ENCODE measurements around the gene ZNF593. TPM values are rescaled to one million over a fixed set of nuclear protein-coding genes. Genes with fewer than 3 reads are reported as not detected.

Gene ZNF593
- polyA plus RNA-seq, 1 donor (not counting 4 experiments of a cell fraction or from before 2014, with no cell fraction given) = 26.0 TPM

DNA sequence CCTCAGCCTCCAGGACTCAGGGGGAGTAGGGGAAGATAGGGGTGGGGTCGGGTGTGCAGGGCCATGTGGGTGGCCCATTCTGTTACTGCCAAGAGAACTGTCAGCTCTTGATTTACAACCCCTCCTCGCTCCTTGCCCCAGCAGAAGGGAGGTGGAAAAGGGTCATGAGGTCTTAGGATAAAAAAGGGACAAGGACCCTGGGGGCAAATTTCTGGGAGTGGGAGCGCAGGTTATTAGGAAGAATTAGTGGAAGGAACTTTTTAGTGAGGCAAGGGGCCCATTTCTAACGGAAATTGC, 10.0 kb upstream of the ZNF593 start:
- Histone ChIP-seq H3K27me3 (ENCODE audit: control insufficient read depth, extremely low read depth, insufficient read depth, low read length) (peaks cover 13% of the 10 kb centered on the region), H4K20me1 (ENCODE audit: control insufficient read depth, extremely low read depth, insufficient read depth, low read length) (no peaks in the 10 kb centered on the region), H3K9me1 (ENCODE audit: control insufficient read depth, extremely low read depth, insufficient read depth, low read length) (no peaks in the 10 kb centered on the region), H2AFZ (ENCODE audit: control insufficient read depth, low read length) (no peak overlapping the region), H3K9ac (ENCODE audit: control insufficient read depth, extremely low read depth, insufficient read depth, low read length) (no peak overlapping the region), H3K27ac (ENCODE audit: control insufficient read depth, insufficient read depth, low read length) (no peak overlapping the region), H3K4me1 (ENCODE audit: control insufficient read depth, extremely low read depth, insufficient read depth, low read length) (peaks cover 20% of the 10 kb centered on the region), H3K79me2 (ENCODE audit: control insufficient read depth, insufficient read depth, low read length) (no peaks in the 10 kb centered on the region), H3K36me3 (ENCODE audit: control insufficient read depth in 2 of 2, extremely low read depth in 1 of 2, insufficient read depth in 2 of 2, low read length in 2 of 2) (no peaks in the 10 kb centered on the region), H3K9me3 (ENCODE audit: control insufficient read depth, low read depth, low read length) (no peaks in the 10 kb centered on the region), H3K4me2 (ENCODE audit: control insufficient read depth, extremely low read depth, insufficient read depth, low read depth, low read length) (no peak overlapping the region), H3K4me3 (ENCODE audit: control insufficient read depth in 2 of 3, extremely low read depth in 1 of 3, insufficient read depth in 2 of 3, low read depth in 1 of 3, low read length in 3 of 3) (no peak overlapping the region)
- dilution Hi-C loops (cut with MboI; ENCODE audit: extremely low pct_ligation_motif_present, low sequenced_read_pairs) = no loop called here
- TF ChIP-seq, protein P1, sequence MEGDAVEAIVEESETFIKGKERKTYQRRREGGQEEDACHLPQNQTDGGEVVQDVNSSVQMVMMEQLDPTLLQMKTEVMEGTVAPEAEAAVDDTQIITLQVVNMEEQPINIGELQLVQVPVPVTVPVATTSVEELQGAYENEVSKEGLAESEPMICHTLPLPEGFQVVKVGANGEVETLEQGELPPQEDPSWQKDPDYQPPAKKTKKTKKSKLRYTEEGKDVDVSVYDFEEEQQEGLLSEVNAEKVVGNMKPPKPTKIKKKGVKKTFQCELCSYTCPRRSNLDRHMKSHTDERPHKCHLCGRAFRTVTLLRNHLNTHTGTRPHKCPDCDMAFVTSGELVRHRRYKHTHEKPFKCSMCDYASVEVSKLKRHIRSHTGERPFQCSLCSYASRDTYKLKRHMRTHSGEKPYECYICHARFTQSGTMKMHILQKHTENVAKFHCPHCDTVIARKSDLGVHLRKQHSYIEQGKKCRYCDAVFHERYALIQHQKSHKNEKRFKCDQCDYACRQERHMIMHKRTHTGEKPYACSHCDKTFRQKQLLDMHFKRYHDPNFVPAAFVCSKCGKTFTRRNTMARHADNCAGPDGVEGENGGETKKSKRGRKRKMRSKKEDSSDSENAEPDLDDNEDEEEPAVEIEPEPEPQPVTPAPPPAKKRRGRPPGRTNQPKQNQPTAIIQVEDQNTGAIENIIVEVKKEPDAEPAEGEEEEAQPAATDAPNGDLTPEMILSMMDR (optimal IDR thresholded peaks at IDR 0.05 in 1 of 3, IDR thresholded peaks at IDR 0.05 in 1 of 3, conservative IDR thresholded peaks at IDR 0.05 in 1 of 3; ENCODE audit: extremely low read depth in 1 of 3, insufficient read depth in 2 of 3, low read length in 3 of 3) = no peak
- DNase-seq (ENCODE audit: low read depth, low spot score) (no peak), FAIRE-seq (no peak)

DNA sequence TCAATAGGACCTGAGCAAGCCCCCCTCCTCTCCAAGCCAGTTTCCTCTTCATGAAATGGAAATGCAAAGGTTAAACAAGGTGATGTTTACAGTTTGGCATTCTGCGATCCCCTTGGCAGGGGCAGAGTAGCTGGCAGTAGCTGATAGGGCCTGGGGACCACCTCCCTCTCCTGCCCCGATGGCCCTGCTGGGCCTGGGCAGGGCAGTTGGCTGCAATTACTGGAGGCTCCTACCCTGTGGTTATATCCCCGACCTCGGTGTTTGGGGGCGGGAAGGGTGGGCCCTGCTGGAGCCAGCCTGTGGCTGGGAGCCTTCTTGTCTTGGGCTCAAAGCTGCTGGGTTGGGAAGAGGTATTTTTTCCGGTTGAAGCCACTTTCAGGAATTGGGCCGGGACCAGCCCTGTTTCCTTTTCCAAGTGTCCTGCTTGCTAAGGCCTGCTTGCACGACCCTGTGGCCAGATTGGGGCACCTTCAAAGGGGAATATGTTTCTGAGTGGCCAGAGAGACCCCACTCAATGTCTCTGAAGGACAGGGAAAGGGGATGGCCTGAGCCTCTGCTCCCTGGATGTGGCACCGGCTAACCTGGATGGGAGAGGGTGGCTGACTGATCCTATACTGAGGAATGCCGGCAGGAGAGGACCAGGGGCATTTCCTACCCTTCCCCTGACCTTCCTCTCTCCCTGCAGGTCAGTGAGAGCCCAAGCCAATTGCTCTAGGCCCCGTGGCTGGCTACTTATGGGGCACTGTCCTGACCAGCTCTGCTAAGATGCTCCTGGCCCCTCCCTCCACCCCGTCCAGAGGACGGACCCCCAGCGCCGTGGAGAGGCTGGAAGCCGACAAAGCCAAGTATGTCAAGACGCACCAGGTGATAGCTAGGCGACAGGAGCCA, 8.9 kb upstream of the ZNF593 start:
- Histone ChIP-seq H3K9ac (ENCODE audit: control insufficient read depth, extremely low read depth, insufficient read depth, low read length) (no peak overlapping the region), H3K4me3 (ENCODE audit: control insufficient read depth in 2 of 3, extremely low read depth in 1 of 3, insufficient read depth in 2 of 3, low read depth in 1 of 3, low read length in 3 of 3) (no peak overlapping the region), H3K27ac (ENCODE audit: control insufficient read depth, insufficient read depth, low read length) (no peak overlapping the region), H2AFZ (ENCODE audit: control insufficient read depth, low read length) (peak overlapping the region; percentile 56), H3K79me2 (ENCODE audit: control insufficient read depth, insufficient read depth, low read length) (no peaks in the 10 kb centered on the region), H4K20me1 (ENCODE audit: control insufficient read depth, extremely low read depth, insufficient read depth, low read length) (no peaks in the 10 kb centered on the region), H3K9me1 (ENCODE audit: control insufficient read depth, extremely low read depth, insufficient read depth, low read length) (no peaks in the 10 kb centered on the region), H3K36me3 (ENCODE audit: control insufficient read depth in 2 of 2, extremely low read depth in 1 of 2, insufficient read depth in 2 of 2, low read length in 2 of 2) (no peaks in the 10 kb centered on the region), H3K27me3 (ENCODE audit: control insufficient read depth, extremely low read depth, insufficient read depth, low read length) (peaks cover 13% of the 10 kb centered on the region), H3K4me1 (ENCODE audit: control insufficient read depth, extremely low read depth, insufficient read depth, low read length) (peaks cover 20% of the 10 kb centered on the region), H3K9me3 (ENCODE audit: control insufficient read depth, low read depth, low read length) (no peaks in the 10 kb centered on the region), H3K4me2 (ENCODE audit: control insufficient read depth, extremely low read depth, insufficient read depth, low read depth, low read length) (no peak overlapping the region)
- dilution Hi-C loops (cut with MboI; ENCODE audit: extremely low pct_ligation_motif_present, low sequenced_read_pairs) = no loop called here
- FAIRE-seq = no peak
- TF ChIP-seq, protein P1 (optimal IDR thresholded peaks at IDR 0.05 in 1 of 3, IDR thresholded peaks at IDR 0.05 in 1 of 3, conservative IDR thresholded peaks at IDR 0.05 in 1 of 3; ENCODE audit: extremely low read depth in 1 of 3, insufficient read depth in 2 of 3, low read length in 3 of 3) = no peak
- no peak for TF ChIP-seq EZH2 (IDR thresholded peaks at IDR 0.05; ENCODE audit: low read length)
- DNase-seq (ENCODE audit: low read depth, low spot score) = no peak

All from keratinocyte (primary cell).